HCT116 (cell line): ENCODE measurements around the gene ALDH3A2.

ENCODE experiments used
- EZH2 ChIP-seq: fragments of 200-600 bp; sonication (generic); IDR thresholded peaks from 2 replicates; pipeline ENCODE4 v1.6.1; 2017; ENCODE audit warnings: antibody characterized with exemption, mixed run types
- POLR2A ChIP-seq: IDR thresholded peaks from 2 replicates; pipeline ENCODE4 v1.7.0; 2011; ENCODE audit warnings: borderline replicate concordance; ENCODE audit not compliant: insufficient read depth, insufficient read length; ENCODE audit errors: extremely low read depth
- TF ChIP-seq, protein P1 (sequence below): IDR thresholded peaks from 2 replicates; pipeline ENCODE4 v1.6.1; 2012
- TF ChIP-seq, protein P2 (sequence below), 3 experiments: fragments of 200-600 bp in 1 of 3; sonication (generic) in 1 of 3; IDR thresholded peaks in 2 of 3; conservative IDR thresholded peaks in 1 of 3; 2 replicates each; pipeline ENCODE4 v1.5.1; 2012 to 2017; ENCODE audit warnings: low read depth in 2 of 3, low read length in 2 of 3, antibody characterized with exemption in 1 of 3, borderline replicate concordance in 1 of 3, control low read depth in 1 of 3, mild to moderate bottlenecking in 1 of 3, mixed read lengths in 1 of 3, mixed run types in 1 of 3, moderate library complexity in 1 of 3; ENCODE audit not compliant: insufficient read depth in 1 of 3

DNA sequence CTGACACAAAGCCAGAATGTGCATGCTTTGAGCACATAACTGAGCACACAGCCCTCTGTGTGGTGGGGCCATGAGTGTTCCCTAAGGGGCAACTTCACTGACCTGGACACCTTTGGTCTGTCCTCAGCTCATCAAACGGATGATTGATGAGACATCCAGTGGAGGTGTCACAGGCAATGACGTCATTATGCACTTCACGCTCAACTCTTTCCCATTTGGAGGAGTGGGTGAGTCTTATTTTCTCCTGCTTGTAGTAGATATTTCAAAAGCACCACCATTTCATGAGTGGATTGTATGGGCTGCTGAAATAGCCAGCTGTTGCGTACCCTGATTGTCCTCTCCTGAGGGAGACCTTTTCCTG, 16.2 kb downstream of the ALDH3A2 start:
- TF ChIP-seq EZH2 (no peak), POLR2A (no peak)
- TF ChIP-seq, protein P1, sequence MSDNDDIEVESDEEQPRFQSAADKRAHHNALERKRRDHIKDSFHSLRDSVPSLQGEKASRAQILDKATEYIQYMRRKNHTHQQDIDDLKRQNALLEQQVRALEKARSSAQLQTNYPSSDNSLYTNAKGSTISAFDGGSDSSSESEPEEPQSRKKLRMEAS = no peak
- TF ChIP-seq, protein P2, sequence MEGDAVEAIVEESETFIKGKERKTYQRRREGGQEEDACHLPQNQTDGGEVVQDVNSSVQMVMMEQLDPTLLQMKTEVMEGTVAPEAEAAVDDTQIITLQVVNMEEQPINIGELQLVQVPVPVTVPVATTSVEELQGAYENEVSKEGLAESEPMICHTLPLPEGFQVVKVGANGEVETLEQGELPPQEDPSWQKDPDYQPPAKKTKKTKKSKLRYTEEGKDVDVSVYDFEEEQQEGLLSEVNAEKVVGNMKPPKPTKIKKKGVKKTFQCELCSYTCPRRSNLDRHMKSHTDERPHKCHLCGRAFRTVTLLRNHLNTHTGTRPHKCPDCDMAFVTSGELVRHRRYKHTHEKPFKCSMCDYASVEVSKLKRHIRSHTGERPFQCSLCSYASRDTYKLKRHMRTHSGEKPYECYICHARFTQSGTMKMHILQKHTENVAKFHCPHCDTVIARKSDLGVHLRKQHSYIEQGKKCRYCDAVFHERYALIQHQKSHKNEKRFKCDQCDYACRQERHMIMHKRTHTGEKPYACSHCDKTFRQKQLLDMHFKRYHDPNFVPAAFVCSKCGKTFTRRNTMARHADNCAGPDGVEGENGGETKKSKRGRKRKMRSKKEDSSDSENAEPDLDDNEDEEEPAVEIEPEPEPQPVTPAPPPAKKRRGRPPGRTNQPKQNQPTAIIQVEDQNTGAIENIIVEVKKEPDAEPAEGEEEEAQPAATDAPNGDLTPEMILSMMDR (IDR thresholded peaks at IDR 0.05 in 2 of 3, conservative IDR thresholded peaks at IDR 0.05 in 1 of 3; ENCODE audit: borderline replicate concordance in 1 of 3, insufficient read depth in 1 of 3, low read depth in 2 of 3, low read length in 2 of 3) = no peak
